Measurements from ENCODE around the gene STAMBP.

STAMBP gene

DNA sequence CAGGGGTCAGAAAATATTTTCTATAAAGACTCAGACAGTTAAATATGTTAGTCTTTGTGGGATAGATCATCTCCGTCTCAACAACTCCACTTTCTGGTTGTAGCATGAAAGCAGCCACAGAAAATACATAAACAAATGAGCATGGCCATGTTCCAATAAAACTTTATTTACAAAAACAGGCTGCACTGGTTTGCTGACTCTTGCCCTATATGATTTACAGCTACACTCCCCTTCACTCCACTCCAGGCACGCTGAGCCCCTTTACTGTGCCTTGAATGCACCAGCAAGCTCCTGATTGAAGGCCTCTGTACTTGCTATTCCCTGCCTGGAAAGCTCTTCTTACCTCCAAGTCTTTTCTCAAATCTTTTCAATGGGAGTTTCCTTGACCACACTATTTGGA lies 5.8 kb upstream of the STAMBP start:
- no peak for DNase-seq (ENCODE audit: low read depth)
- Histone ChIP-seq H3K27me3 (replicated peaks; ENCODE audit: control insufficient read depth, insufficient read depth, low read length) (peaks cover 24% of the 10 kb centered on the region), H3K9me3 (ENCODE audit: control insufficient read depth, low read length) (no peaks in the 10 kb centered on the region), H3K4me1 (ENCODE audit: control insufficient read depth, insufficient read depth, low read length) (peaks cover 9% of the 10 kb centered on the region), H3K36me3 (ENCODE audit: control insufficient read depth, insufficient read depth, low read length, severe bottlenecking) (no peaks in the 10 kb centered on the region), H3K4me3 (ENCODE audit: low read length) (no peak overlapping the region), H3K9ac (ENCODE audit: low read length) (no peak overlapping the region)

DNA sequence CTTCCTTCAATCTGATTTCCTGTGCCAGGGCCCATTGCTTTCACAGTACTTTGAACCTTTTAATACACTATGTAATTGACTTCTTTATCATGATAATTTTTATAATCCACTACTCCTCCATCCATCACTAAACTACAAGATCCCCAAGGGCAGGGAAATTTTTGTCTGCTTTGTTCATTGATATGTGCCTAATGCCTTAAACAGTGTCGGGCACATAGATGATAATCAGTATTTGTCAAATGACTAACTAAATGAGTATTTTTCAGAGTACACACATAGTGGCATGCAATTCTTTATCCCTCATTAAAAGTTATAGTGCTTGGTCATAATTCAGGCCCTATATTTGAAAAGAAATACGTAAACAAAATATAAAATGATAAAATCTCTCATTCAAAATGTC lies 5.3 kb upstream of the STAMBP start:
- Histone ChIP-seq H3K27me3 (replicated peaks; ENCODE audit: control insufficient read depth, insufficient read depth, low read length) (peaks cover 21% of the 10 kb centered on the region), H3K4me1 (ENCODE audit: control insufficient read depth, insufficient read depth, low read length) (peaks cover 13% of the 10 kb centered on the region), H3K9ac (ENCODE audit: low read length) (no peak overlapping the region), H3K9me3 (ENCODE audit: control insufficient read depth, low read length) (no peaks in the 10 kb centered on the region), H3K36me3 (ENCODE audit: control insufficient read depth, insufficient read depth, low read length, severe bottlenecking) (no peaks in the 10 kb centered on the region), H3K4me3 (ENCODE audit: low read length) (no peak overlapping the region)
- DNase-seq (ENCODE audit: low read depth): no peak

DNA sequence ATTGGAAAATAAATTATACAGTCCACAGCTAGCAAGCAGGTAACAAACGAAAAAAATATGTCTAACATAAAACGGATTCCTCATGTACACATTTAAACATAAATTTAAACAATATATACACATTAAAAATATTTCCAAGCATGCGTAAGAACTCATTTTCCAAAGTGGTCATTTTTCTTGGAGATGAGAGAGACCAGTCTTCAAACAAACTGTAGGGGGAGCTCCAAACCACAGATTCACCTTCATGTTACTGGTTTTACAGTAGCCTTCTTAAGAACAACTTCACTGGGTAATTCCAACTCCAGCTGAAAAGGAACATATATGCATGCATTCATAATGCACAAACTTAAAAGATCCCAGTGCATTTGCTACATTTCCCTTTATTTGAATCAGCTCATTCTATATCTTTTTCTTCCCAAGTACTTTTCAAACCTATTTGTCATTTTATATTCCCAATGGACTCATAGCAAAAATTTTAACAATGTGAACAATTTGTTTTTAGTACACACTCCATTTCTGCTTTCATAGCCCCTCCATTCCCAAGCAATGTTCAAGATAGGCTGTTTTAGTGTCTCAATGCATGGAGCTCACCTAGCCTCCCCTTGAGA lies 4.7 kb upstream of the STAMBP start:
- H3K9me3 ChIP-seq (ENCODE audit: control insufficient read depth, low read length): no peaks in the 10 kb centered on the region
- H3K4me1 ChIP-seq (ENCODE audit: control insufficient read depth, insufficient read depth, low read length): peaks cover 16% of the 10 kb centered on the region
- H3K27me3 ChIP-seq (replicated peaks; ENCODE audit: control insufficient read depth, insufficient read depth, low read length): peaks cover 19% of the 10 kb centered on the region
- DNase-seq (ENCODE audit: low read depth): peak; percentile 91
- no peak overlapping the region for H3K4me3 ChIP-seq (ENCODE audit: low read length)
- peak overlapping the region; percentile 14 for H3K9ac ChIP-seq (ENCODE audit: low read length)
- H3K36me3 ChIP-seq (ENCODE audit: control insufficient read depth, insufficient read depth, low read length, severe bottlenecking): no peaks in the 10 kb centered on the region

DNA sequence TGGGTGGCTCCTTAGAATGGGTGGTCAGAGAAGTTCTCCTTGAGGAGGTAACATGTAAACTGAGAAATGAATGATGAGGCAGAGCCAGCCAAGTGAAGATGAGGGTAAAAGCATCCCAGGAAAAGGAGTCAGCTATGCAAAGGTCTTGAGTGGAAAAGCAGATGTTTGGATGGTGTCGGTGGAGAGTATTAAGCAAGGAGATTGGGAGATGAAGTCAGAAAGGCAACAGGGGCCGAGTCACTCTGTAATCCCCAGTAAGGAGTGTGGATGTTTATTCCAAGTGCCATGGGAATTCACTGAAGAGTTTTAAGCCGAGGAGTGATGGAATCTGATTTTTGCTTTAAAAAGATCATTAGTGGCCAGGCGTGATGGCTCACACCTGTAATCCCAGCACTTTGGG lies 3.4 kb upstream of the STAMBP start:
- H3K9ac ChIP-seq (ENCODE audit: low read length): no peak overlapping the region
- no peak overlapping the region for H3K4me3 ChIP-seq (ENCODE audit: low read length)
- peaks cover 24% of the 10 kb centered on the region for H3K4me1 ChIP-seq (ENCODE audit: control insufficient read depth, insufficient read depth, low read length)
- H3K9me3 ChIP-seq (ENCODE audit: control insufficient read depth, low read length): no peaks in the 10 kb centered on the region
- H3K27me3 ChIP-seq (replicated peaks; ENCODE audit: control insufficient read depth, insufficient read depth, low read length): peaks cover 11% of the 10 kb centered on the region
- DNase-seq (ENCODE audit: low read depth): no peak
- no peaks in the 10 kb centered on the region for H3K36me3 ChIP-seq (ENCODE audit: control insufficient read depth, insufficient read depth, low read length, severe bottlenecking)

DNA sequence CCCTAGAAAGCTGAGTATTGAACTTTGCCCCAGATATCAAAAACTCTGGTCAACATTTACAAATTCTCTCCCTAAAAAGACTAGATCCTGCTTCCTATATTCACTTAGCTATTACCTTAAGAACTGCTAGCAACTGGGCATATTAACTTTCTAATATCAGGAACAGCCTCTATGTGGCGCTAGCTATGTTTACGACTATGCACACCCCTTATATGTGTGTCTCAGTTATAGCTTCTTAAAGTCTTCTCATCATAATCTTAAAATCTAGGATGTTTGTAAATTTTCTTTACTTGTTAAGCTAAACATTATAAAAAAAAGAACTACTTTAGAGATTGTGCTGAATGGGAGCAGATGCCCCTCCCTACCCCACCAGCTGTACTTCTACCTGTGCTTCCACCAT lies 1.7 kb upstream of the STAMBP start:
- H3K4me3 ChIP-seq (ENCODE audit: low read length): no peak overlapping the region
- peaks cover 37% of the 10 kb centered on the region for H3K4me1 ChIP-seq (ENCODE audit: control insufficient read depth, insufficient read depth, low read length)
- H3K9ac ChIP-seq (ENCODE audit: low read length): no peak overlapping the region
- no peaks in the 10 kb centered on the region for H3K27me3 ChIP-seq (replicated peaks; ENCODE audit: control insufficient read depth, insufficient read depth, low read length)
- H3K36me3 ChIP-seq (ENCODE audit: control insufficient read depth, insufficient read depth, low read length, severe bottlenecking): no peaks in the 10 kb centered on the region
- no peaks in the 10 kb centered on the region for H3K9me3 ChIP-seq (ENCODE audit: control insufficient read depth, low read length)
- DNase-seq (ENCODE audit: low read depth): peak; percentile 68

DNA sequence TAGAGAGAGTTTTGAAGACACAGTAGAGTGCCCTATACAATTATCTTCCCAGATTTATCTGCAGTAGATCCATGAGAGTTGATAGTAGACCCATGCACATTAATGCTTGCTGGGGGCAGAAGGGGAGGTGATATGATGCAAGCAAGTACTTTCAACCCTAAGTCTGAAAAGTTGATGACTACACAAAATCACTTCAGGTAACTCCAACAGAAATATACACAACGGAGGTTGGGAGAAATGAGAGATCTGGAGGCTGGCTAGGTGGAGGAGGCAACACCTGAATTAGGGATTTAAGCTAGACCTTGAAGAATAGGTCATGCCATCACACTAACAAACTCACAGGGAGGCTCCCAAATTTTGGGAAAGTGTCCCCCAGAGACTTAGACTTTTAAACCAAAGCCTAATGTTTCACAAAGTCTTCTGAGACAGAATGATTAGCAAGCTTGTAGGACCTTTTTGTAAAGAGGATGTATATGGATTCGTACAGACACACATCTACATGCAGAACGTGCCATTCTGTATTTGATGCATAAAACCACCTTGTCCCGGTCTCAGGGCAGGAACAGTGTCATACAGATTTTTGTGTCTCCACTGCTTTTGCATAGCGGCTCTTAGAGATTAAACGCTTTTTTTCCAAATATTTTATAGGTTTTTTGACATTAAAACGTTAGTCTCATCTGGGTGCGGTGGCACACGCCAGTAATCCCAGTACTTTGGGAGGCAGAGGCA lies 937 bp upstream of the STAMBP start:
- Histone ChIP-seq H3K9ac (ENCODE audit: low read length) (peak overlapping the region; percentile 89), H3K27me3 (replicated peaks; ENCODE audit: control insufficient read depth, insufficient read depth, low read length) (no peaks in the 10 kb centered on the region)

DNA sequence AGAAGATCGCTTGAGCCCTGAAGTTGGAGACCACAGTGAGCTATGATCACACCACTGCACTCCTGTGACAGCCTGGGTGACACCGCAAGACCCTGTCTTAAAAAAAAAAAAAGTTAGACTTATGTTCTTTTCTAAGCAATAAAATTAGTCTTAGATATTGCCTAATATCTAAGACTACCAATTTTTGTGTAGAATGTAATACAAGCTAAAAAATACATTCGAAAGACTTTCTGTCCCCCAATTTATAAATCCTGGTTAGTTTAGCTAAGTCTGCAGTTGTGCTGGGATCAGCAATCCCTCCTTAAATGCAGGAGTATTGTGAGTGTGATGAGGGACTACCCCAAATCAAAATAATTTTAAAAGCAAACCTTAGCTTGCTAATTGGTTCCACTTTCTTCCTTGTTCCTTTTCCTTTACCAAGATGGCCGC lies 358 bp upstream of the STAMBP start:
- Histone ChIP-seq H3K4me3 (ENCODE audit: low read length) (peak overlapping the region; percentile 91), H3K9ac (ENCODE audit: low read length) (peak overlapping the region; percentile 89)
- no peak for DNase-seq (ENCODE audit: low read depth)

More for the DNA sequence above, 937 bp upstream of the STAMBP start:
- H3K4me3 ChIP-seq (ENCODE audit: low read length): peak overlapping the region; percentile 91
- no peaks in the 10 kb centered on the region for H3K36me3 ChIP-seq (ENCODE audit: control insufficient read depth, insufficient read depth, low read length, severe bottlenecking)
- H3K9me3 ChIP-seq (ENCODE audit: control insufficient read depth, low read length): no peaks in the 10 kb centered on the region
- peaks cover 37% of the 10 kb centered on the region for H3K4me1 ChIP-seq (ENCODE audit: control insufficient read depth, insufficient read depth, low read length)
- DNase-seq (ENCODE audit: low read depth): no peak

DNA sequence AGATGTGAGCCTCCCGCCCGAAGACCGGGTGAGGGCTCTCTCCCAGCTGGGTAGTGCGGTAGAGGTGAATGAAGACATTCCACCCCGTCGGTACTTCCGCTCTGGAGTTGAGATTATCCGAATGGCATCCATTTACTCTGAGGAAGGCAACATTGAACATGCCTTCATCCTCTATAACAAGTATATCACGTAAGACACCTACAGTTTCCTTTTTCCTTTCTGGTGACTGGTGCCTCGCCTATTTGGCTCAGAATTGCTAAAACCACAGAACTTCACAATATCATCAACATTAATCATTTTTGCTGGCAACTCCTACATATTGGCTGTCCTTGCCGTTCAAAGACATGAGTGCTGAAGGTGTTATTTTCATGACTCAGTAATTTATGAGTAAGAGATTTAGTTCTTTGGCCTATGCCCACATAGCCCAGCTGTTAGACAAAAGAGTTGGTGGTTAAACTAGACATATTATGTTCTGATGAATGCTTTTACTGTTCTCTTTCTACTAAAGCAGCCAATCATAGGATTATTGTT lies 2.2 kb downstream of the STAMBP start:
- Histone ChIP-seq H3K9me3 (ENCODE audit: control insufficient read depth, low read length) (no peaks in the 10 kb centered on the region), H3K27me3 (replicated peaks; ENCODE audit: control insufficient read depth, insufficient read depth, low read length) (no peaks in the 10 kb centered on the region), H3K36me3 (ENCODE audit: control insufficient read depth, insufficient read depth, low read length, severe bottlenecking) (peaks cover 12% of the 10 kb centered on the region), H3K4me1 (ENCODE audit: control insufficient read depth, insufficient read depth, low read length) (peaks cover 28% of the 10 kb centered on the region), H3K4me3 (ENCODE audit: low read length) (no peak overlapping the region), H3K9ac (ENCODE audit: low read length) (no peak overlapping the region)
- DNase-seq (ENCODE audit: low read depth): peak; percentile 43

More for the DNA sequence above, 358 bp upstream of the STAMBP start:
- peaks cover 5% of the 10 kb centered on the region for H3K36me3 ChIP-seq (ENCODE audit: control insufficient read depth, insufficient read depth, low read length, severe bottlenecking)
- H3K4me1 ChIP-seq (ENCODE audit: control insufficient read depth, insufficient read depth, low read length): peaks cover 37% of the 10 kb centered on the region
- H3K9me3 ChIP-seq (ENCODE audit: control insufficient read depth, low read length): no peaks in the 10 kb centered on the region
- no peaks in the 10 kb centered on the region for H3K27me3 ChIP-seq (replicated peaks; ENCODE audit: control insufficient read depth, insufficient read depth, low read length)

DNA sequence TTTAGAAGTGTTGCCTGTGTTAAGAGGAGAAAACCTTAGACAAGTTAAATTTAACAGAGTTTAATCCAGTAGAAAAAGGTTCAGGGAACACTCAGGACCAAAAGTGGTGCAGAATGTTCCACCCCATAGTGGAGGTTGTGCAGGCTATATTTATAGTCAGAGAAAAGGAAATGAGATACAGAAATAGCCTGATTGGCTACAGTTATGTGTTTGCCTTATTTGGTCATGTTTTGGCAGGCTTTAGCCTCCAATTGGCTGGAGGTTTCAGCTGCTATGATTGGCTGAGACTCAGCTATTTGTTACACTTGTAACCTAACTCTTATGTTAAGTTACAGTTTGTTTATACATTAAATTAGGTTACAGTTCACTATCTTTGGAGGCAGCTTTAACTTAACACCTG lies 4.2 kb downstream of the STAMBP start:
- Histone ChIP-seq H3K27me3 (replicated peaks; ENCODE audit: control insufficient read depth, insufficient read depth, low read length) (no peaks in the 10 kb centered on the region), H3K9ac (ENCODE audit: low read length) (no peak overlapping the region), H3K36me3 (ENCODE audit: control insufficient read depth, insufficient read depth, low read length, severe bottlenecking) (peaks cover 15% of the 10 kb centered on the region), H3K4me3 (ENCODE audit: low read length) (no peak overlapping the region), H3K4me1 (ENCODE audit: control insufficient read depth, insufficient read depth, low read length) (peaks cover 28% of the 10 kb centered on the region), H3K9me3 (ENCODE audit: control insufficient read depth, low read length) (no peaks in the 10 kb centered on the region)
- DNase-seq (ENCODE audit: low read depth): no peak

DNA sequence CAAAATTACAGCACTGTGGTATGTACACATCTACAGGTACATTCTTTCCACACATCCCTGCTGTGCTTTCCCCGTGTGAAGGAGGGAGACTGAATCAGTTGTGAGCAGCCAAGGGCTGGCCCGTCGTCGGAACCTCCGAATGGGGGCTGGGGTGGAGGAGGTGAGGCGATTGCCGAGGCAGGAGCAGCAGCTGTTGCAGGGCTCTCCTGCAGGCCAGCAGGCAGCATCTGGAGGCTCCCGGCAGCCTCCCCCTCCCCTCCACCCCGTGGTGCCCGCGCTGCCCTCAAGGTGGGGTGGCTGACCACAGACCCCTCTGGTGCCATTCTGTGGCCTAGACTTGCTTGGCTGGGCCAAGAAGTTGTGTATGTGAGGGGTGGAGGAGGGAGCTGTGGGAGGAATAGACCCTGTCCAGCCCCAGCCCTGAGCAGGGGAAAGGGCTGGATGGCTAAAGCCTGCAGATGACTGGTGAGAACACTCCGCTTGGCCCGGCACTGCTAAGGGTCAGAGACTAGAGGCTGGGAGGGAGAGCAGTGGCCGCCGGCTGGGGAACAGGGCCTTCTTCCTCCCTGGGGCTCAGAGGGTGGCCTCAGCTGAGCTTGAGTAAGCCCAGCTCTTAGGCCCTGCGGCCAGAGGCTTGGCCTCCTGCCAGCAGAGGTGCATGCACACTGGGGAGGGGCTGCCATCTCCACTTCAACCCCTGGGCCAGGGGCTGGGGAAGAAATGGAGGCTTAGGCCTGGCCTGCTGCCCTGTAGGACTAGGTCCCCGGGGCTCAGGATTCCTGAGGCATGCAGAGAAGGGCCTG lies 7.6 kb downstream of the STAMBP start:
- peaks cover 20% of the 10 kb centered on the region for H3K36me3 ChIP-seq (ENCODE audit: control insufficient read depth, insufficient read depth, low read length, severe bottlenecking)
- no peak overlapping the region for H3K4me3 ChIP-seq (ENCODE audit: low read length)
- no peaks in the 10 kb centered on the region for H3K27me3 ChIP-seq (replicated peaks; ENCODE audit: control insufficient read depth, insufficient read depth, low read length)
- DNase-seq (ENCODE audit: low read depth): no peak
- H3K9me3 ChIP-seq (ENCODE audit: control insufficient read depth, low read length): no peaks in the 10 kb centered on the region
- no peak overlapping the region for H3K9ac ChIP-seq (ENCODE audit: low read length)
- peaks cover 4% of the 10 kb centered on the region for H3K4me1 ChIP-seq (ENCODE audit: control insufficient read depth, insufficient read depth, low read length)

Data from adipocyte (in vitro differentiated cells).